Fibroblast of lung (primary cell): ENCODE data around the gene TSR3. TPM values are rescaled to one million over a fixed set of nuclear protein-coding genes. Genes with fewer than 3 reads are reported as not detected.

Experiments used
- DNase-seq, 2 donors: peaks; one replicate each; pipeline versions ENCODE4 v3.0.0 to v3.0.0-alpha.2; 2010; ENCODE audit warnings: low read depth in 2 of 2
- H2AFZ ChIP-seq: 2 replicates; pipeline ENCODE4 v1.5.1; 2012; ENCODE audit warnings: low read length, control low read depth, inconsistent platforms
- H3K27ac ChIP-seq: 2 replicates; pipeline ENCODE4 v1.5.1; 2011; ENCODE audit warnings: low read length, control low read depth; ENCODE audit not compliant: insufficient read depth
- H3K27me3 ChIP-seq: 2 replicates; pipeline ENCODE4 v1.5.1; 2011; ENCODE audit warnings: mild to moderate bottlenecking, low read length; ENCODE audit not compliant: control insufficient read depth, insufficient read depth
- H3K36me3 ChIP-seq: 2 replicates; pipeline ENCODE4 v1.5.1; 2011; ENCODE audit warnings: low read length; ENCODE audit not compliant: control insufficient read depth, insufficient read depth
- H3K4me1 ChIP-seq: 2 replicates; pipeline ENCODE4 v1.5.1; 2011; ENCODE audit warnings: low read length; ENCODE audit not compliant: control insufficient read depth, insufficient read depth; ENCODE audit errors: extremely low read depth
- H3K4me2 ChIP-seq: 2 replicates; pipeline ENCODE4 v1.5.1; 2011; ENCODE audit warnings: low read length, control low read depth; ENCODE audit not compliant: insufficient read depth; ENCODE audit errors: extremely low read depth
- H3K4me3 ChIP-seq, 4 experiments: fragments of 200-600 bp in 1 of 4; sonication (generic) in 1 of 4; replicated peaks in 1 of 4; 2 replicates each; pipeline ENCODE4 v1.5.1; 2011 to 2016; ENCODE audit warnings: low read length in 4 of 4, low read depth in 3 of 4, mild to moderate bottlenecking in 3 of 4, control low read depth in 2 of 4, inconsistent platforms in 1 of 4, mixed read lengths in 1 of 4; ENCODE audit not compliant: insufficient read depth in 1 of 4; ENCODE audit errors: control extremely low read depth in 1 of 4
- H3K79me2 ChIP-seq: 2 replicates; pipeline ENCODE4 v1.5.1; 2012; ENCODE audit warnings: mild to moderate bottlenecking, low read length, inconsistent platforms; ENCODE audit not compliant: control insufficient read depth, insufficient read depth
- H3K9ac ChIP-seq: 2 replicates; pipeline ENCODE4 v1.5.1; 2011; ENCODE audit warnings: mild to moderate bottlenecking, low read length, control low read depth; ENCODE audit not compliant: insufficient read depth
- H3K9me3 ChIP-seq: 2 replicates; pipeline ENCODE4 v1.5.1; 2012; ENCODE audit warnings: low read depth, low read length; ENCODE audit not compliant: control insufficient read depth, insufficient read depth
- H4K20me1 ChIP-seq: 2 replicates; pipeline ENCODE4 v1.5.1; 2011; ENCODE audit warnings: low read length; ENCODE audit not compliant: control insufficient read depth, insufficient read depth; ENCODE audit errors: extremely low read depth
- EZH2 ChIP-seq: IDR thresholded peaks from 2 replicates; pipeline ENCODE4 v1.5.1; 2012; ENCODE audit warnings: low read length, control low read depth, mild to moderate bottlenecking; ENCODE audit errors: missing control alignments
- polyA plus RNA-seq, 2 donors: library from polyadenylated mRNA; depleted of rRNA in 1 of 2; stranded (reverse) in 1 of 2; unstranded in 1 of 2; fragments of >200 nt; gene quantifications; 2 replicates each; pipeline ENCODE4 v1.2.1, GENCODE V29; 2011 to 2012; ENCODE audit warnings: missing spikeins in 1 of 2
- total RNA-seq: library from RNA; depleted of rRNA; stranded (reverse); fragments of >200 nt; gene quantifications from 2 replicates; pipeline ENCODE4 v1.2.1, GENCODE V29; 2014
- TF ChIP-seq, protein P1 (sequence below), 2 donors: IDR thresholded peaks in 1 of 2; conservative IDR thresholded peaks in 1 of 2; 1 replicate in 1 of 2; 2 replicates in 1 of 2; pipeline ENCODE4 v1.5.1; 2011 to 2012; ENCODE audit warnings: low read length in 2 of 2, control low read depth in 1 of 2, inconsistent platforms in 1 of 2, low read depth in 1 of 2, mild to moderate bottlenecking in 1 of 2

Gene TSR3
- total and polyA plus RNA-seq, 2 donors (not counting 1 experiment from before 2014, with no cell fraction given): 36.2 to 77.6 TPM

DNA sequence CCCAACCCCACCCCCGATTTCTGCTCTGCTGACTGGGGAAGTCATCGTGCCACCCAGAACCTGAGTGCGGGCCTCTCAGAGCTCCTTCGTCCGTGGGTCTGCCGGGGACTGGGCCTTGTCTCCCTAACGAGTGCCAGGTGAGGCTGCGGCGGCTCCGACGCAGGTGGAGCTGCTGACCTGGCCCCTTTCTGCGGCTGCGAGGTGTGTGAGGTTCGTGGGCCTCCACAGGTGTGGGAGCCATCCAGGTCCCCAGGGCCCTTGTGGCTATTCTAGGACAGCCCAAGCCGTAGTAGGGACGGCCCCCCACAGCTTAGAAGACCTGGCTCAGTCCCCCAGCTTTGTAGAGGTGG lies 39.2 kb downstream of the TSR3 start:
- no peak overlapping the region for H2AFZ ChIP-seq
- peaks cover 73% of the 10 kb centered on the region for H3K79me2 ChIP-seq
- peak overlapping the region in 3 of 4 experiments; percentile 7 to 66 (median 19) for H3K4me3 ChIP-seq
- H3K4me2 ChIP-seq: peak overlapping the region; percentile 73
- peak overlapping the region; percentile 30 for H3K9ac ChIP-seq
- no peak for DNase-seq
- H3K36me3 ChIP-seq: peaks cover 33% of the 10 kb centered on the region
- peak overlapping the region; percentile 23 for H3K27ac ChIP-seq
- peaks cover 10% of the 10 kb centered on the region for H3K4me1 ChIP-seq
- no peak for TF ChIP-seq EZH2
- TF ChIP-seq, protein P1, sequence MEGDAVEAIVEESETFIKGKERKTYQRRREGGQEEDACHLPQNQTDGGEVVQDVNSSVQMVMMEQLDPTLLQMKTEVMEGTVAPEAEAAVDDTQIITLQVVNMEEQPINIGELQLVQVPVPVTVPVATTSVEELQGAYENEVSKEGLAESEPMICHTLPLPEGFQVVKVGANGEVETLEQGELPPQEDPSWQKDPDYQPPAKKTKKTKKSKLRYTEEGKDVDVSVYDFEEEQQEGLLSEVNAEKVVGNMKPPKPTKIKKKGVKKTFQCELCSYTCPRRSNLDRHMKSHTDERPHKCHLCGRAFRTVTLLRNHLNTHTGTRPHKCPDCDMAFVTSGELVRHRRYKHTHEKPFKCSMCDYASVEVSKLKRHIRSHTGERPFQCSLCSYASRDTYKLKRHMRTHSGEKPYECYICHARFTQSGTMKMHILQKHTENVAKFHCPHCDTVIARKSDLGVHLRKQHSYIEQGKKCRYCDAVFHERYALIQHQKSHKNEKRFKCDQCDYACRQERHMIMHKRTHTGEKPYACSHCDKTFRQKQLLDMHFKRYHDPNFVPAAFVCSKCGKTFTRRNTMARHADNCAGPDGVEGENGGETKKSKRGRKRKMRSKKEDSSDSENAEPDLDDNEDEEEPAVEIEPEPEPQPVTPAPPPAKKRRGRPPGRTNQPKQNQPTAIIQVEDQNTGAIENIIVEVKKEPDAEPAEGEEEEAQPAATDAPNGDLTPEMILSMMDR (conservative IDR thresholded peaks at IDR 0.05 in 1 of 2, IDR thresholded peaks at IDR 0.05 in 1 of 2; ENCODE audit: low read depth in 1 of 2, low read length in 2 of 2): no peak
- H3K9me3 ChIP-seq: no peaks in the 10 kb centered on the region
- no peaks in the 10 kb centered on the region for H3K27me3 ChIP-seq
- H4K20me1 ChIP-seq: peaks cover 3% of the 10 kb centered on the region

DNA sequence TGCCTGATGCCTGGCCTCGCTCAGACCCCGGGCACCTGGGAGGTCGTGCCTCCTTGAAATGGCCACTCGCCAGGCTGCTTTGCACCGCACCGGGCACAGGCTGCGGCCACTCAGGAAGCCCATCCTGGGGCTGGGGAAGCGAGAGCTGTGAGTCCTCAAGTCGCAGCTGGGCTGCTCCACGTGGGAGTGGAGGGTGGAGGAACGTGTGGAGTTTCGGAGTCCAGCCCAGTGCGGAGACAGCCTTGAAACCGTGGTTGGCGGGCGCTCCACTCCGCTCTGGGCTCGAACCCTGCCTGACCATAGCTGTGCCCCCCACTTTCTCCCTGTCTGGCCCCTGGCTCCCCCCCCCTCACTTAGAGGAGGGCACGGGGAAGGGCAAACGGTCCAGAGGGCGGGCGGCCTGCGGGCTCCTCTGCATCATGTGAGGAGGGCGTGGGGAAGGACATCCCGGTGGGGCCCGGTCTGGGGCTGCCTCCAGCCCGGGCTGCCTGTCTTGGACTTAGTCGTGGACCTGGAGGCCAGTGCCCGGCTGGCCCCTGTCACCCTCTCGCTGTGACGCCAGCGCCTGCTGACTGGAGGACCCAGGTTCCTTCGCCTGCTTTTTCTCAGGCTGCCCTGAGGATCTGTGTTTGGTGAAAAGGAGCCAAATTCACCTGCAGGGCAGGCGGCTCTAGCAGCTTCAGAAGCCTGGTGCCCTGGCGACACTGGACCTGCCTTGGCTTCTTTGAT lies 39.8 kb downstream of the TSR3 start:
- Histone ChIP-seq H3K4me3 (peak overlapping the region; percentile 66 to 96 (median 90)), H3K36me3 (peaks cover 29% of the 10 kb centered on the region), H3K27ac (peak overlapping the region; percentile 23), H3K4me1 (peaks cover 10% of the 10 kb centered on the region), H2AFZ (no peak overlapping the region), H3K27me3 (no peaks in the 10 kb centered on the region), H3K4me2 (peak overlapping the region; percentile 73), H3K9ac (peak overlapping the region; percentile 30), H3K9me3 (no peaks in the 10 kb centered on the region), H3K79me2 (peaks cover 68% of the 10 kb centered on the region), H4K20me1 (peaks cover 3% of the 10 kb centered on the region)
- TF ChIP-seq, protein P1 (conservative IDR thresholded peaks at IDR 0.05 in 1 of 2, IDR thresholded peaks at IDR 0.05 in 1 of 2; ENCODE audit: low read depth in 1 of 2, low read length in 2 of 2): no peak
- no peak for TF ChIP-seq EZH2
- peak in 1 of 2 donors; percentile 25 for DNase-seq

DNA sequence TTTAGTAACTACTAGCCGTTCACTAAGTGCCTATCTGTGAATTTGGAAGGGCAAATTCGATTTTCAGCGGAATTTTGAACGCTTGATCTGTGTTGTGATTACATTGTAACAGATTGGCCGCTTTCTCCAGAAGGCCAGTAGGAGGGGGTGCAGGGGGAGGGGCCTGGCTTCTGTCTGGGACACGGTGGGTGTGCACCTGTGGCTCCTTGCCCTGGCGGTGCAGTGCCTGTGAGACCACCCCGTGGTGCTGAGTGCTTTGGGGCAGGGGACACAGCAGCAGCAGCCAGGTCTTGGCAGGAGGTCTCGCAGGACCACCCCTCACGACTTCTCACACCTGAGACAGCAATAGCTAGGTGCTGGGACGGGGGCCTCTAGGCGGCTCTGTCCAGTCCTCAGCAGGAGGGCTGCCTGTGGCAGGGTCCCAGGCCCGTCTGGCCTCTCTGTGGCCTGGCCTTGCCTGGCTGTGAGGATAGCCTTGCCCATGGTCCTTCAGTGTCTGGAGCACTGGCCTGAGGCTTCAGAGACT lies 40.4 kb downstream of the TSR3 start:
- peaks cover 3% of the 10 kb centered on the region for H4K20me1 ChIP-seq
- no peak for DNase-seq

More for the DNA sequence above, 40.4 kb downstream of the TSR3 start:
- Histone ChIP-seq H3K9ac (peak overlapping the region; percentile 100), H3K27ac (peak overlapping the region; percentile 13), H3K4me3 (peak overlapping the region; percentile 66 to 96 (median 90)), H3K9me3 (no peaks in the 10 kb centered on the region), H3K27me3 (no peaks in the 10 kb centered on the region), H3K4me1 (peaks cover 10% of the 10 kb centered on the region), H3K79me2 (peaks cover 65% of the 10 kb centered on the region), H2AFZ (no peak overlapping the region), H3K4me2 (peak overlapping the region; percentile 73), H3K36me3 (peaks cover 26% of the 10 kb centered on the region)
- TF ChIP-seq, protein P1 (conservative IDR thresholded peaks at IDR 0.05 in 1 of 2, IDR thresholded peaks at IDR 0.05 in 1 of 2; ENCODE audit: low read depth in 1 of 2, low read length in 2 of 2): no peak
- no peak for TF ChIP-seq EZH2
